ENCODE measurements around the gene TCEAL1.

Gene TCEAL1

DNA sequence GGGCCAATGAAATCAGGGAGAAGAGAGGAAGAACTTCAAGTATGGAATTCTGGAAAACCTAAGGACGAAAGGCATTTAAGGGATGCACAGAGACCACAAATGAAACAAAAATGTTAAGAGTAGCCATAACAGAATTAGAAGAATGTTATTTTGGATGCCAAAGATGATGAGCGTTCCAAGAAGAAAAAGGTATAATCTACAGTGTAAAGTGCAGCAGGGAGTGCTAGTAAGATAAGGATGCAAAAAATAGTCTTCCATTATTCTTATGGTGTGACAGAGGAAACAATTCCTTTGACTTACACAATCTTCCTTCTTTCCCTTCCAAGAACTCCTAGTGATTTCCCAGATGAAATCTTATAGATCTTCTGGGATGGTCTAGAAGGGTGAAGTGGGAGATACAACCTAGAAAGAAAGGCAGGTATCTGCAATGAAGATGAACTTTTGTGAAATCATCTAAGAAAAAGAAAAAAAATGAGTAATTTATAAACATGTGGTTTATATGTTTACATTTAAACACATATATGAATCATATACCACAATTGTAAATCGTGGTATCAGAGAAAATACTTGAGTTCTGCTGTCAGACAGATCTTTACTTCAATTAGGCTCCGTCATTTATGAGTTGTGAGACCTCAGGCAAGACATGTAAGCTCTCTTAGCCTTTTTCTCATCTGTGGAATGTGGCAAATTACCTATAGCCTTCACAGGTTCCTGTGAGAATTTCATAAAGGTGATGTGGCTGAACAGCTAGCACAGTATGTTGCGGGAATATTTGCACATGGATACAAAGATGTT is 49.6 kb downstream of the TCEAL1 start:
- no peak for DNase-seq (ENCODE audit: low read depth, low spot score)
